ENCODE data around the gene CEACAM1. TPM values are rescaled to one million over a fixed set of nuclear protein-coding genes. Genes with fewer than 3 reads are reported as not detected.
A peak's percentile ranks its signal among the peaks of the same experiment; 100 is the strongest.
"Not testable (repeated sequence)": the region's sequence is repeated elsewhere in the genome, so short reads cannot be mapped to it uniquely, and the experiment has no call there.

Gene CEACAM1
- total and polyA plus RNA-seq, 8 donors = 5.6 to 24.0 (median 7.3) TPM

- no peak overlapping the region for H3K4me3 ChIP-seq
- peaks cover 0 to 18% of the 10 kb centered on the region in 2 donors for H3K4me1 ChIP-seq
- no peaks in the 10 kb centered on the region for H3K27me3 ChIP-seq
- no peaks in the 10 kb centered on the region for H3K9me3 ChIP-seq
- TF ChIP-seq, protein P1, sequence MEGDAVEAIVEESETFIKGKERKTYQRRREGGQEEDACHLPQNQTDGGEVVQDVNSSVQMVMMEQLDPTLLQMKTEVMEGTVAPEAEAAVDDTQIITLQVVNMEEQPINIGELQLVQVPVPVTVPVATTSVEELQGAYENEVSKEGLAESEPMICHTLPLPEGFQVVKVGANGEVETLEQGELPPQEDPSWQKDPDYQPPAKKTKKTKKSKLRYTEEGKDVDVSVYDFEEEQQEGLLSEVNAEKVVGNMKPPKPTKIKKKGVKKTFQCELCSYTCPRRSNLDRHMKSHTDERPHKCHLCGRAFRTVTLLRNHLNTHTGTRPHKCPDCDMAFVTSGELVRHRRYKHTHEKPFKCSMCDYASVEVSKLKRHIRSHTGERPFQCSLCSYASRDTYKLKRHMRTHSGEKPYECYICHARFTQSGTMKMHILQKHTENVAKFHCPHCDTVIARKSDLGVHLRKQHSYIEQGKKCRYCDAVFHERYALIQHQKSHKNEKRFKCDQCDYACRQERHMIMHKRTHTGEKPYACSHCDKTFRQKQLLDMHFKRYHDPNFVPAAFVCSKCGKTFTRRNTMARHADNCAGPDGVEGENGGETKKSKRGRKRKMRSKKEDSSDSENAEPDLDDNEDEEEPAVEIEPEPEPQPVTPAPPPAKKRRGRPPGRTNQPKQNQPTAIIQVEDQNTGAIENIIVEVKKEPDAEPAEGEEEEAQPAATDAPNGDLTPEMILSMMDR (IDR thresholded peaks at IDR 0.05) = no peak
- ATAC-seq (no peak), DNase-seq (no peak)
- intact Hi-C loops (cut with DNase I) = no loop called here
- H3K36me3 ChIP-seq = no peaks in the 10 kb centered on the region
- no peak overlapping the region for H3K27ac ChIP-seq
These were observed 32.6 kb downstream of the CEACAM1 start for GRCh38 chr19:42495663-42496062.

DNA sequence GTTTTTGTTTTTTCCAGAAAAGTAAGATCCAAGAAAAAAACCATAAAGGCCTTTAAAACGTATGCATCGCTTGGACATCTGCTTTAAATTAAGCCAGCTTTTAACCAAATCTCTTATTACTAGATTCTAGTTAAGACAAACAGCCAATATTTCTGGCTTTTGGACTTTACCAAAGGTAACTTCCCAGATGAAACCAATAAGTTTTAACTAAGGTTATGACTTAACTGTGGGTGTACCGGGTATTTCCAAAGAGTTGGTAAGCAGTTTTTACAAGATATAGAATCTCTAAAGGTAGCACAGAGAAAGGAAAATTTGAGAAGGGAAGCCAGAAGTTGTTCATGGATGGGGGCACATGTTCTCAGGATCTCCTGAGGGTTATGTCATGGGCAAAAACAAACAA lies 34.0 kb downstream of the CEACAM1 start:
- Histone ChIP-seq H3K4me1 (peaks cover 0 to 18% of the 10 kb centered on the region in 2 donors), H3K27ac (no peak overlapping the region), H3K27me3 (no peaks in the 10 kb centered on the region), H3K9me3 (no peaks in the 10 kb centered on the region), H3K36me3 (no peaks in the 10 kb centered on the region), H3K4me3 (no peak overlapping the region)
- intact Hi-C loops (cut with DNase I) = no loop called here
- TF ChIP-seq, protein P1 (IDR thresholded peaks at IDR 0.05) = no peak
- DNase-seq (no peak), ATAC-seq (no peak)

GRCh38 chr19:42488783-42489521 lies 39.3 kb downstream of the CEACAM1 start:
- no peaks in the 10 kb centered on the region for H3K27me3 ChIP-seq
- H3K9me3 ChIP-seq = no peaks in the 10 kb centered on the region
- ATAC-seq (peak; percentile 48), DNase-seq (peak in 1 of 4 donors; percentile 28)
- no peak overlapping the region for H3K27ac ChIP-seq
- TF ChIP-seq, protein P1 (IDR thresholded peaks at IDR 0.05) = no peak
- intact Hi-C loops (cut with DNase I) = no loop called here
- H3K4me3 ChIP-seq = no peak overlapping the region
- no peaks in the 10 kb centered on the region for H3K4me1 ChIP-seq
- H3K36me3 ChIP-seq = no peaks in the 10 kb centered on the region

DNA sequence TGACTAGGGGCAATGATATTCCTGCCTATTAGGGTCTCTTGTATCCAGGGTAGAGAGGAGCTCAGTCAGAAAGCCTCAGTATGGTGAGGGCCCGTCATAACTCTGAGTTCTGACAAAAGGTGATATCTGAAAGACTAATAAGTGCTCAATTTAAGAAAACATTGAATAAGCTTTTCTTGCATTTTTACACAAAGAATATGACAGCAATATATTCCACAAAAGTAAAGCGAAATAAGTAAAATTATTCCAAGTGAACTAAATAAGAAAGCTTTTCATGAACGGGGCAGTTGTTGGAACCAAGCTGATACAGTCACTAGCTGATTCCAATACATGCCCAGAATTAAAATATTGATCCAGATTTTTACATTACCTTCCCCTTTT lies 40.5 kb downstream of the CEACAM1 start:
- DNase-seq = no peak
- Histone ChIP-seq H3K27me3 (no peaks in the 10 kb centered on the region), H3K9me3 (no peaks in the 10 kb centered on the region), H3K36me3 (no peaks in the 10 kb centered on the region), H3K27ac (no peak overlapping the region), H3K4me3 (no peak overlapping the region), H3K4me1 (no peaks in the 10 kb centered on the region)
- TF ChIP-seq, protein P1 (IDR thresholded peaks at IDR 0.05) = no peak
- no peak for ATAC-seq
- intact Hi-C loops (cut with DNase I) = no loop called here

- no peak overlapping the region for H3K27ac ChIP-seq
- no peaks in the 10 kb centered on the region for H3K9me3 ChIP-seq
- DNase-seq (no peak), ATAC-seq (no peak)
- TF ChIP-seq, protein P1 (IDR thresholded peaks at IDR 0.05) = no peak
- H3K4me3 ChIP-seq = no peak overlapping the region
- no peaks in the 10 kb centered on the region for H3K27me3 ChIP-seq
- H3K4me1 ChIP-seq = peaks cover 0 to under 1% of the 10 kb centered on the region in 2 donors
- no peaks in the 10 kb centered on the region for H3K36me3 ChIP-seq
- intact Hi-C loops (cut with DNase I) = no loop called here
These were observed 41.1 kb downstream of the CEACAM1 start for GRCh38 chr19:42487032-42487797.

DNA sequence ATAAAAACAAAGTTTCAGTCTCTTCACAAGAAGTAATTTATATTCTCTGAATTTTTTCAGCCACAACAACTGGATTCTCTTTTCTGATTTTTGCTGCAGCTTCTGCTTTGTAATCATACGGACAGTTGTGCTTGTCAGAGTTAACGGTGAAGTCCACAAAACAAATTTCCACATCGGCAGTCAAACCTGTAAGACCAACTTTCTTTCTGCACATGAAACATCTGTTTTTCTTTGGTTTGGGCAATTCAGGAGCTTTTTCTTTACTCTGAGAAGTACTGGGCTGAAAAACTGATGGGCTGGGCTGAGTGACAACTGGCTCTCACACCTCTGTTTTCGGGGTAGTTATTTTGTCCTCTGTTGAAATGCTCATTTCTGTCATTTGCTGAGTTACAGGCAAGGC lies 43.2 kb downstream of the CEACAM1 start:
- ATAC-seq; H3K4me3 ChIP-seq; intact Hi-C loops (cut with DNase I); DNase-seq; H3K27ac ChIP-seq; H3K9me3 ChIP-seq; H3K36me3 ChIP-seq; H3K27me3 ChIP-seq: not testable (repeated sequence)
- peaks cover 0 to 22% of the 10 kb centered on the region in 2 donors for H3K4me1 ChIP-seq

All from left lung (tissue), 10 donors.